HG03060 (cell line): ENCODE results near the gene ADCY7.
A peak's percentile ranks its signal among the peaks of the same experiment; 100 is the strongest.
"Not testable (repeated sequence)": the region's sequence is repeated elsewhere in the genome, so short reads cannot be mapped to it uniquely, and the experiment has no call there.

Experiments
- ATAC-seq: cut with Tn5 transposase; IDR thresholded peaks from one replicate; pipeline ENCODE4 v1.9.1; 2021; ENCODE audit warnings: low read depth, moderate number of reproducible peaks; ENCODE audit not compliant: unreplicated experiment

Gene ADCY7

GRCh38 chr16:50266337-50267091, at the start of gene ADCY7:
ADCY7 (plus strand) TSS chr16:50266551; CDS start chr16:50288180, 21,629 bp downstream.
- ATAC-seq: peak; percentile 69

- ATAC-seq: no peak
Observed at GRCh38 chr16:50219402-50219975, 46.9 kb upstream of the ADCY7 start.

DNA sequence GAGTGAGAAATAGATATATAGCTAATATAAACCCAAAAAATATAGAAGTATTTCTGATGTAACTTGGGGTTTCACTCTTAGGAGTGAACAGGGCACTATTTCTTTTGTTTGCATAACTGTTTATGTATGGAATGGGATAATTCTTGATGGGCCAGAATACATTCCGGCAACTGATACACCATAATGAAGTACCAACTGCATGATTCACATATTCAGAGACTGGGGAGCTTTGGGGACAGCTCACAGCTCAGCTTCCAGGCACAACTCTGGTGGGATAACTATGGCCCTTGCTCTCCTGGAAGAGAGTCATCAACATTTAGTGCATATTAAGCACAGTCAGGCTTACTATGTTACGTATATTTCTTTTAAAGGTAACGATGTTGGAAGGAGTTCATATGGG, 42.1 kb upstream of the ADCY7 start:
- ATAC-seq: no peak

GRCh38 chr16:50227120-50227519, 39.2 kb upstream of the ADCY7 start:
- no peak for ATAC-seq

- no peak for ATAC-seq
Observed at GRCh38 chr16:50227665-50228064, 38.7 kb upstream of the ADCY7 start.

GRCh38 chr16:50228364-50228868, 37.9 kb upstream of the ADCY7 start:
- no peak for ATAC-seq

- no peak for ATAC-seq
Observed at GRCh38 chr16:50229149-50229726, 37.1 kb upstream of the ADCY7 start.

DNA sequence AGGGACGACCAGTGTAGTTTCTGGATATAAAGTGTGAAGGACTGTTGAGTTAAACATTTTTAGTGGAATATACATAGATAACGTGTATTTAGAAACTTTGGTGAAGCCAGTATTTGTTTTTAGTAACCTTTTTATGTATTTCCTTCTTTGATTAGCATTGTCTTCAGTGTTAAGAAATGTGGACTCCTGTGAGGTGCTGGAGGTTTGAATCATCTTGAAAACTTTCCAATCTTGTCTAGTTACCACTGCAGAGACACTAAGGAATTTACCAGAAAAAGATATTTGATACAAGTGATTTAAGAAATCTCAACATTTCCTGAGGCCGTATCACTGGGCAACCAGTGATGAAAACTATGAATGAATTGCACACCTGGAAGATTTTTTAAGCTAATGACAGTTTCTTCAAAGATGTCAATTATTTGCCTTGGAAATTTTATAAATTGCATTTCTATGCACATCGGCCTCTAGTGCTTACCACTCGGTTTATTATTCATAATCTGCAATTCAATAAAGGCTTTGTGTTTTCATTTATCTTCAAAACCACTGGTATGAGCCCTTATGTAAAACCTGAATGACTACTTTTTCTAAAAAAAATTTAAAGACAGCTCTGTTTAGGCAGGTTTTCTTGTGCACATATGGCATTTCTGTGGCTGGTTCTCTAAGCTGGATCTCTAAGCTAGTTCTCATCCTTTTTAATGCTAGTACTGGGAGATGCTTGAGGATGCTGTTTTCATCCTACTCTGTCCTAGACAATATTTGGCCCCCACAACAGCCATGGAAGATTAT, 31.4 kb upstream of the ADCY7 start:
- no peak for ATAC-seq

- no peak for ATAC-seq
Observed at GRCh38 chr16:50235581-50235980, 30.8 kb upstream of the ADCY7 start.

DNA sequence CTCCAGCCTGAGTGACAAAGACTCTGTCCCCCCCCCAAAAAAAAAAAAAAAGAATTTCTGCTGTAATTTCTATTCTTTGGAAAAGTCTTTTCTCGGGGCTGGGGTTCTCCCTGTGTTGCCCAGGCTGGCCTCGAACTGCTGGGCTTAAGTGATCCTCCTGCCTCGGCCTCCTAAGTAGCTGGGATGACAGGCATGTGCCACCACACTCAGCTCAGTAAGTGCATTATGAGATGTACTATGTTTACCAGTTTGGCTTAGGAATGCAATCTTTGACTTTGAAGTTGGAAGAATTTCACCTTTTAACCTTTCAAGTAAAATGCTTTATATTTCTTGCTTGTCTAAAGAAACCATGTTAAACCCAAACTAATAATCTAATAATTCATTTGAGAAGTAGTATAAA, 28.0 kb upstream of the ADCY7 start:
- no peak for ATAC-seq

- ATAC-seq: no peak
Observed at GRCh38 chr16:50238868-50239301, 27.5 kb upstream of the ADCY7 start.

DNA sequence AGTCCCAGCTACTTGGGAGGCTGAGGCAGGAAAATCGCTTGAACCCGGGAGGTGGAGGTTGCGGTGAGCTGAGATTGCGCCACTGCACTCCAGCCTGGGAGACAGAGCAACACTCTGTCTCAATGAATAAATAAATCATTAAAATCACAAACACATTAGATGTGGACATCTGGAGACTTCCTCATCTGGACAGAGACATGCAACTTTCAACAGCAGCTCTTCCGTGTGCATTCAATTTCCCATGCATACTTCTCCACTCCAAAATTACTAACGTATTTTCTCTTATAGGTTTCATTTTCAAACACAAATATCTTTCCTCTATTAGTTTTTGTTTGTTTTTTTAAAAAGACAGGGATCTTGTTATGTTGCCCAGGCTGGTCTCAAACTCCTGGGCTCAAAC, 23.3 kb upstream of the ADCY7 start:
- ATAC-seq: not testable (repeated sequence)

DNA sequence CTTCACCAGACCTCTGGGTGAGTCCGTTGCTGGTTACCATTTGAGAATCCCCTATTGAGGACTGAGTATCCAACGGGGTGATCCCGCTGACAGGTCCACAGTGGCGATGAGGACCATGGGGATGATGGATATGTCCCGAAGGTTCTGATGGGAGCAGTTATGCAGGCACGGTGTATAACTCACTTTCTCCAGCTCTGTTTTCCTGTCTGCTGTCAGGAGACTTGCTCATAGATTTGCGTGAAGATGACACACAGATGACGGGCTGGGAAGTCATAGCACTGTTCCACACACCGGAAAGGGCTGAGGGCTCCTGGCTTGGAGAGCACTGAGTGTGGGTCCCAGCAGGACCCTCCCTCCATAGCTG, 22.2 kb upstream of the ADCY7 start:
- ATAC-seq: no peak

GRCh38 chr16:50244504-50245416, 21.6 kb upstream of the ADCY7 start:
- no peak for ATAC-seq

- ATAC-seq: no peak
Observed at GRCh38 chr16:50245417-50246298, 20.7 kb upstream of the ADCY7 start.

GRCh38 chr16:50246299-50247122, 19.8 kb upstream of the ADCY7 start:
- no peak for ATAC-seq

DNA sequence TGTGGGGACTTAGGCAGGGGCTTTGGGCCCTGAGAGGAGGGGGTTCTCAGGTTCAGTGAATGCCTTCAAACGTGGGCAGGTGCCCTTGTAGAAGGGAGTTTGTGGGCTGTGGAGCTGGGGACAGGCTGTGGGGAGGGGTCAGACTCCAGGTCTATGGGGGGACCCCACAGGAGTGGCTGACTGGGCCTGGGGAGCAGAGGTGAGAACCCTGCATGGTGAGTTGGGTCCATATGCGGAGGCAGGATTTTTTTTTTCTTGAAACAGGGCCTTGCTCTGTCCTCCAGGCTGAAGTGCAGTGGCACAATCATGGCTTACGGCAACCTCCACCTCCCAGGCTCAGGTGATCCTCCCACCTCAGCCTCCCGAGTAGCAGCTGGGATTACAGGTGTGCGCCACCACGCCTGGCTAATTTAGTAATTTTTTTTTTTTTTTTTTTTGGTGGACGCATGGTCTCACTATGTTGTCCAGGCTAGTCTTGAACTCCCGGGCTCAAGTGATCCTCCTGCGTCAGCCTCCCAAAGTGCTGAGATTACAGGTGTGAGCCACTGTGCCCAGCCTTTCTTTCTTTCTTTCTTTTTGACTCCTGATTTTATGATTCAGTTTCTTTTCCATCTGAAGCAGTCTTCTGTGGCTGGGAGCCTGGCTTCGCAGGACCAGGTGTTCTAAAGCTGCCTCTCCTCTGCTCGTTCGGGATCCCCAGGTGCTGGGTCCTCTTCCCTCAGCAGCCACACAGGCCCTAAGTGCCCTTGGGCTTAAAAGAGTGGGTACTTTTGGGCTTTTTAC, 19.0 kb upstream of the ADCY7 start:
- no peak for ATAC-seq
